ENCODE results near the gene VCX2.
"Not testable (repeated sequence)": the region's sequence is repeated elsewhere in the genome, so short reads cannot be mapped to it uniquely, and the experiment has no call there.

The VCX2 gene

GRCh38 chrX:8171169-8171568 lies at the start of gene VCX2:
VCX2 (minus strand) TSS chrX:8171267; CDS start chrX:8170643, 624 bp downstream.
- H3K4me3 ChIP-seq; H3K36me3 ChIP-seq (ENCODE audit: insufficient read depth, low read length); DNase-seq (ENCODE audit: low read depth, low spot score); H3K27ac ChIP-seq; H3K9me3 ChIP-seq (ENCODE audit: low read depth, low read length); H3K9ac ChIP-seq (ENCODE audit: insufficient read length): not testable (repeated sequence)

- Histone ChIP-seq H3K9me3 (ENCODE audit: low read depth, low read length) (no peaks in the 10 kb centered on the region), H3K9ac (ENCODE audit: insufficient read length) (no peak overlapping the region), H3K27ac (no peak overlapping the region), H3K4me3 (no peak overlapping the region), H3K36me3 (ENCODE audit: insufficient read depth, low read length) (no peaks in the 10 kb centered on the region)
- TF ChIP-seq POLR2AphosphoS5 (IDR thresholded peaks at IDR 0.05; ENCODE audit: borderline replicate concordance, low read depth, low read length) = no peak
- TF ChIP-seq FOXP2 (optimal IDR thresholded peaks at IDR 0.05; ENCODE audit: control extremely low read depth, extremely low read length, insufficient read depth) = no peak
- no peak for TF ChIP-seq EZH2 (IDR thresholded peaks at IDR 0.05)
- DNase-seq (ENCODE audit: low read depth, low spot score) = no peak
Measured at GRCh38 chrX:8204943-8205342, 33.9 kb upstream of the VCX2 start.

GRCh38 chrX:8204169-8204935 lies 33.3 kb upstream of the VCX2 start:
- Histone ChIP-seq H3K36me3 (ENCODE audit: insufficient read depth, low read length) (no peaks in the 10 kb centered on the region), H3K27ac (no peak overlapping the region), H3K4me3 (no peak overlapping the region), H3K9ac (ENCODE audit: insufficient read length) (no peak overlapping the region), H3K9me3 (ENCODE audit: low read depth, low read length) (no peaks in the 10 kb centered on the region)
- no peak for DNase-seq (ENCODE audit: low read depth, low spot score)
- TF ChIP-seq FOXP2 (optimal IDR thresholded peaks at IDR 0.05; ENCODE audit: control extremely low read depth, extremely low read length, insufficient read depth) = no peak
- TF ChIP-seq POLR2AphosphoS5 (IDR thresholded peaks at IDR 0.05; ENCODE audit: borderline replicate concordance, low read depth, low read length) = no peak
- no peak for TF ChIP-seq EZH2 (IDR thresholded peaks at IDR 0.05)

GRCh38 chrX:8201896-8202331 lies 30.8 kb upstream of the VCX2 start:
- no peak for DNase-seq (ENCODE audit: low read depth, low spot score)
- H3K4me3 ChIP-seq = no peak overlapping the region
- H3K36me3 ChIP-seq (ENCODE audit: insufficient read depth, low read length) = no peaks in the 10 kb centered on the region
- no peak overlapping the region for H3K9ac ChIP-seq (ENCODE audit: insufficient read length)
- H3K27ac ChIP-seq = no peak overlapping the region
- H3K9me3 ChIP-seq (ENCODE audit: low read depth, low read length) = no peaks in the 10 kb centered on the region
- TF ChIP-seq POLR2AphosphoS5 (IDR thresholded peaks at IDR 0.05; ENCODE audit: borderline replicate concordance, low read depth, low read length) = no peak
- no peak for TF ChIP-seq FOXP2 (optimal IDR thresholded peaks at IDR 0.05; ENCODE audit: control extremely low read depth, extremely low read length, insufficient read depth)
- TF ChIP-seq EZH2 (IDR thresholded peaks at IDR 0.05) = no peak

DNA sequence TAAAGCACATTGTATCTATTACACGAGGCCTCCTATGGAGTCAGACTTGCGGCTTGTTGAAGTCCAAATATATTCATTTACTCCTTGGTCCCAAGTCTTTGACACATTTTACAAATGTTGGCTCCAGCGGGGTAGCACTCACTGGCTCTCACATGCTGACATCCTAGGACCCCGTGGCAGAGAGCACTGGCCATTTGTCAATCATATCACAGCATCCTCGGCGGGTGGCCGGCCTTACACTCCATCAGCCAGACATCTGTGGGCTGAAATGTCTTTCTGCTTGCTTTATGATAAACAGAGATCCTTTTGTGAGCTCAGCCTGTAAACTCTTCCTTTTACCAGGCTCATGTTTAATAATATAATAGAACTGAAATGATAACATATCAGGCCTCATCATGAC lies 25.7 kb upstream of the VCX2 start:
- Histone ChIP-seq H3K9ac (ENCODE audit: insufficient read length) (no peak overlapping the region), H3K9me3 (ENCODE audit: low read depth, low read length) (no peaks in the 10 kb centered on the region), H3K36me3 (ENCODE audit: insufficient read depth, low read length) (no peaks in the 10 kb centered on the region), H3K27ac (no peak overlapping the region), H3K4me3 (no peak overlapping the region)
- DNase-seq (ENCODE audit: low read depth, low spot score) = no peak
- TF ChIP-seq FOXP2 (optimal IDR thresholded peaks at IDR 0.05; ENCODE audit: control extremely low read depth, extremely low read length, insufficient read depth) (no peak), POLR2AphosphoS5 (IDR thresholded peaks at IDR 0.05; ENCODE audit: borderline replicate concordance, low read depth, low read length) (no peak), EZH2 (IDR thresholded peaks at IDR 0.05) (no peak)

DNA sequence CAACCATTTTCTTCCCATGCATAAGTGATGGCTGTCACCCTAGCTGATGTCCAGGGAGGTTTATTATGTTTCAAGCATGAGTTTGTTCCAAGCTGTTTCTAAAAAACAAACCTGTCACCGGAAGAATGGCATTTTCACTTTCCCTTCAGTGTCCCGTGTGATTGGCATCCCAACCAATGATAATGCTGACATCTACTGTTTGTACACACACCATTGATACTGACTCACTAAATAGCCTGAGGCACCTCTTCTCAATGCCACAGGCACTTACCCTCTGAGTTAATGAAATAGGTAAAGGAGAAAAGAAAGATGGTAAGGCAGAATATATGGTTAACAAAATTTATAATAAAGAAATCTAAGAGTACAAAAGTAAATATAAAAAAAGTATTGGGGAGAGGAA lies 23.1 kb upstream of the VCX2 start:
- Histone ChIP-seq H3K27ac (no peak overlapping the region), H3K4me3 (no peak overlapping the region), H3K9ac (ENCODE audit: insufficient read length) (no peak overlapping the region), H3K36me3 (ENCODE audit: insufficient read depth, low read length) (no peaks in the 10 kb centered on the region), H3K9me3 (ENCODE audit: low read depth, low read length) (no peaks in the 10 kb centered on the region)
- DNase-seq (ENCODE audit: low read depth, low spot score) = no peak
- TF ChIP-seq FOXP2 (optimal IDR thresholded peaks at IDR 0.05; ENCODE audit: control extremely low read depth, extremely low read length, insufficient read depth) (no peak), POLR2AphosphoS5 (IDR thresholded peaks at IDR 0.05; ENCODE audit: borderline replicate concordance, low read depth, low read length) (no peak)

DNA sequence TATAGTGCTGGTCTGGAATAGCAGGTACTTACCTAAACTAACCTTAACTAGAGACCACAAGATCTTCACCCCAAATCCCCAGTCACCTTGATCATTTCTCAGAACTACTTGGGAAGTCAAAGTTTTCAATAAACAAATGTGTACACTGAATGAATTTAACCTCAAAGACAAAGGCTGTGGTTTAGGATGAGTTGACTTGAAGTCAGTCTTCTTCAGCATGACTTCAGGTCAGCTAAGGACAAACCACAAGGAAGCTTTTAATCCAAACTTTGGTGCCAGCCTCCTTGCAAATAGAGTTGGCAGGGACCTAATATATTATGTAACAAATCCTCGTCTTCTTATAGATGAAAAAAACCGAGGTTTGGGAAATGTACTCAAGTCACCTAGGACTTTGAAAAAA lies 21.2 kb upstream of the VCX2 start:
- TF ChIP-seq EZH2 (IDR thresholded peaks at IDR 0.05) (no peak), POLR2AphosphoS5 (IDR thresholded peaks at IDR 0.05; ENCODE audit: borderline replicate concordance, low read depth, low read length) (no peak), FOXP2 (optimal IDR thresholded peaks at IDR 0.05; ENCODE audit: control extremely low read depth, extremely low read length, insufficient read depth) (no peak)
- DNase-seq (ENCODE audit: low read depth, low spot score) = no peak
- no peak overlapping the region for H3K4me3 ChIP-seq
- H3K9me3 ChIP-seq (ENCODE audit: low read depth, low read length) = no peaks in the 10 kb centered on the region
- H3K36me3 ChIP-seq (ENCODE audit: insufficient read depth, low read length) = no peaks in the 10 kb centered on the region
- H3K9ac ChIP-seq (ENCODE audit: insufficient read length) = no peak overlapping the region
- no peak overlapping the region for H3K27ac ChIP-seq

DNA sequence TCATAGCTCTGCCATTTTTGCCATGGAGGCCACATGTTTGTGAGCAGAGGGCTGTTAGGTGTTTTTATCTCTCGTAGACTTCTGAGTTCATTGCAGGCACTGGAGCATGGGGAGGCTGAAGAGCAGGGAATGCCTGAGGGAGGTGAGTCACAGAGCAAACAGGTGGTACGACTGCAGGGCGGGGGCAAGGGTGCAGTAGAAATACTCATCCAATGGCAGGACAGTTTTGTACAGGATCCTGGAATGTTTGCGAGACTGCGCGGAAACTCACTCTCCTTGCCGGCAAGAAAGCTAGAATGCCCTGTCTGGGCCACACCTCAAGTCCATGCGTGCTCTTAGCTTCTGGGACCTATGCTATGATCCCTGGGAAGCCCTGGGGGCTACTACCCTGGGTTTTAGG lies 20.0 kb upstream of the VCX2 start:
- DNase-seq (ENCODE audit: low read depth, low spot score) = no peak
- H3K36me3 ChIP-seq (ENCODE audit: insufficient read depth, low read length) = no peaks in the 10 kb centered on the region
- H3K4me3 ChIP-seq = no peak overlapping the region
- TF ChIP-seq POLR2AphosphoS5 (IDR thresholded peaks at IDR 0.05; ENCODE audit: borderline replicate concordance, low read depth, low read length) = no peak
- no peak for TF ChIP-seq FOXP2 (optimal IDR thresholded peaks at IDR 0.05; ENCODE audit: control extremely low read depth, extremely low read length, insufficient read depth)
- no peak for TF ChIP-seq EZH2 (IDR thresholded peaks at IDR 0.05)
- H3K9ac ChIP-seq (ENCODE audit: insufficient read length) = no peak overlapping the region
- no peak overlapping the region for H3K27ac ChIP-seq
- no peaks in the 10 kb centered on the region for H3K9me3 ChIP-seq (ENCODE audit: low read depth, low read length)

- TF ChIP-seq FOXP2 (optimal IDR thresholded peaks at IDR 0.05; ENCODE audit: control extremely low read depth, extremely low read length, insufficient read depth) (no peak), POLR2AphosphoS5 (IDR thresholded peaks at IDR 0.05; ENCODE audit: borderline replicate concordance, low read depth, low read length) (no peak), EZH2 (IDR thresholded peaks at IDR 0.05) (no peak)
- Histone ChIP-seq H3K9me3 (ENCODE audit: low read depth, low read length) (no peaks in the 10 kb centered on the region), H3K27ac (no peak overlapping the region), H3K9ac (ENCODE audit: insufficient read length) (no peak overlapping the region), H3K36me3 (ENCODE audit: insufficient read depth, low read length) (no peaks in the 10 kb centered on the region), H3K4me3 (no peak overlapping the region)
- no peak for DNase-seq (ENCODE audit: low read depth, low spot score)
Measured at GRCh38 chrX:8190341-8190830, 19.3 kb upstream of the VCX2 start.
